ENCODE results near the gene LRFN4. TPM values are rescaled to one million over a fixed set of nuclear protein-coding genes. Genes with fewer than 3 reads are reported as not detected.

Gene LRFN4
- total RNA-seq, 4 donors from 2014 or later = 5.5 to 14.1 (median 10.3) TPM

DNA sequence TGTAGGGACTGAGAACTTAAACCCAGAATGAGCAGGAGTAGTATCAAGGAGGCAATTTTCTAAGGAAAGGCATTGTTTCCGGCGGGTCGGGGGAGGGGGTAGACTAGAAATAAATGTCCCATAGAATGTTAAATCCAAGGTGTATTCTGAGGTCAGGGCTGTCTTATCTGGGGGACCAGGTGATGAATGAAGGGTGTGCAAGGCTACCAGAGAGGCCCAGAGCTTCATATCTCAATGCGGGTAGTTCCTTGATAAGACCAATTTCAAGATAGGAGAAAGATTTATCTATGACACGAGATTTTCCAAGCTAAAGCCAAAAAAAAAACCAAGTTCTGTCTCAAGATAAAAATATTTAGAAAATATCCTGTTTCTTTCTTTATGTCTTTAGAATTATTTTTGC lies 21.9 kb upstream of the LRFN4 start:
- H3K4me3 ChIP-seq (ENCODE audit: low read depth, poor library complexity, severe bottlenecking) = no peak overlapping the region
- intact Hi-C loops (cut with DNase I; ENCODE audit: low total_unique reads) = loop anchor here (5.0 to 10.0 kb wide), 2 partner anchors 143 to 420 kb away; no protein-coding TSS in a partner anchor
- DNase-seq (ENCODE audit: low spot score in 2 of 2) = no peak
- WGBS, 2 donors = 74 to 77% methylated on average over 5 of the region's 5 CpGs
- TF ChIP-seq, protein P1, sequence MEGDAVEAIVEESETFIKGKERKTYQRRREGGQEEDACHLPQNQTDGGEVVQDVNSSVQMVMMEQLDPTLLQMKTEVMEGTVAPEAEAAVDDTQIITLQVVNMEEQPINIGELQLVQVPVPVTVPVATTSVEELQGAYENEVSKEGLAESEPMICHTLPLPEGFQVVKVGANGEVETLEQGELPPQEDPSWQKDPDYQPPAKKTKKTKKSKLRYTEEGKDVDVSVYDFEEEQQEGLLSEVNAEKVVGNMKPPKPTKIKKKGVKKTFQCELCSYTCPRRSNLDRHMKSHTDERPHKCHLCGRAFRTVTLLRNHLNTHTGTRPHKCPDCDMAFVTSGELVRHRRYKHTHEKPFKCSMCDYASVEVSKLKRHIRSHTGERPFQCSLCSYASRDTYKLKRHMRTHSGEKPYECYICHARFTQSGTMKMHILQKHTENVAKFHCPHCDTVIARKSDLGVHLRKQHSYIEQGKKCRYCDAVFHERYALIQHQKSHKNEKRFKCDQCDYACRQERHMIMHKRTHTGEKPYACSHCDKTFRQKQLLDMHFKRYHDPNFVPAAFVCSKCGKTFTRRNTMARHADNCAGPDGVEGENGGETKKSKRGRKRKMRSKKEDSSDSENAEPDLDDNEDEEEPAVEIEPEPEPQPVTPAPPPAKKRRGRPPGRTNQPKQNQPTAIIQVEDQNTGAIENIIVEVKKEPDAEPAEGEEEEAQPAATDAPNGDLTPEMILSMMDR (IDR thresholded peaks at IDR 0.05) = no peak
- no peak for TF ChIP-seq POLR2A (IDR thresholded peaks at IDR 0.05)

DNA sequence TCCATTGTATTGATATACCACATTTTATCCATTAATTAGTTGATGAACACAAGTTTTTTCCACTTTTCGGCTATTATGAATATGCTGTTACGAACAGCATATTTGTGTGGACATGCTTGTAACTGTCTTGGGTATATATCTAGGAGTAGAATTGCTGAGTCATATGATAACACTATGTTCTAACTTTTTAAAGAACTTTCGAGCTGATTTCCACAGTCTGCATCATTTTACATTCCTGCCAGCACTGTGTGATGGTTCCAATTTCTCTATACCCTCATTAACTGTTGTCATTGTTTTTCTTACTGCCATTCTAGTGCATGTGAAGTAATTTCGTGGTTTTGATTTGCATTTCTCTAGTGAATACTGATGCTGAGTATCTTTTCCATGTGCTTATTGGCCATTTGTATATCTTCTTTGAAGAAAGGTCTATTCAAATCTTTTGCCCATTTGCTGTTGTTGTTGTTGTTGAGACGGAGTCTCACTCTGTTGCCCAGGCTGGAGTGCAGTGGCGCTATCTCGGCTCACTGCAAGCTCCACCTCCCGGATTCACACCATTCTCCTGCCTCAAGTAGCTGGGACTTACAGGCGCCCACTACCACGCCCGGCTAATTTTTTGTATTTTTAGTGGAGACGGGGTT lies 21.0 kb upstream of the LRFN4 start:
- DNase-seq (ENCODE audit: low spot score in 2 of 2) = no peak
- TF ChIP-seq POLR2A (IDR thresholded peaks at IDR 0.05) = no peak
- TF ChIP-seq, protein P1 (IDR thresholded peaks at IDR 0.05) = no peak
- WGBS, 2 donors = 79 to 86% methylated on average over 12 of the region's 12 CpGs
- intact Hi-C loops (cut with DNase I; ENCODE audit: low total_unique reads) = loop anchor here (5.0 to 10.0 kb wide), 2 partner anchors 144 to 421 kb away; no protein-coding TSS in a partner anchor
- no peak overlapping the region for H3K4me3 ChIP-seq (ENCODE audit: low read depth, poor library complexity, severe bottlenecking)

DNA sequence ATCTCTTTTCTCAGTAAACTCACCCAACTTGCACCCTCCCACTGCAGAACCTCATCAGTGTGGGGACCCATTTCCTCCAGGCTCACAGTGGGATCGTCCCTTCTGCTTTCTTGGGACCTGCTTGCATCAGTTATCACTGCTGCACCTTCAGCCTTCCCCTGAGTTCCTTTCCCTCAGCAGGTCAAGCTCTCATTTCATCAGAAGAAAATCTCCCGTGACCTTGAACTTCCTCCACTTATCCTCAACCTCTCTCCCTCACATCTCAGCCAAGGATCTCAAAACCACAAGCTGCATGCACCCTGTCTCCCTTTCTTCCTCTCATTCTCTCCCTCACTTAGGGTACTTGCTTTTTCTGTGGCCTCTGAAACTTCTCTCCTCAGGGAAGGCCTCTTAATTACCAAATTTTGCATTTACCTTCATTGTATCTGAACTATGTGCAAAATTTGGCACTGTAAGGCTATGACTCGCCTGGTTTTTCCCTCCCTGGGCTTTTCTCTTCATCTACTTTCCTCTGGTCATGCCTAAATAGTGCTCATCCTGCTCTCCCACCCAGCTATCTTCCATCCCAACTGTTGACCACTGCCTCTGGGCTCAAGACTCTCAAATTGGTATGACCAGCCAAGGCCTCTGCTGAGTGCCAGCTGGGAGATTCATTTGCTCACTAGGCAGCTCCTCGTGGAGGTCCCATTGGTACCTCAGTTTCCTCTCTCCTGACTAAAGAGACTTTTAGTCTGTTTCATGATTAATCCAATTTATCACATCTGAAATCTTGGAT lies 16.4 kb upstream of the LRFN4 start:
- WGBS, 2 donors = 77 to 79% methylated on average over 4 of the region's 4 CpGs
- intact Hi-C loops (cut with DNase I; ENCODE audit: low total_unique reads) = no loop called here
- no peak for DNase-seq (ENCODE audit: low spot score in 2 of 2)
- no peak overlapping the region for H3K4me3 ChIP-seq (ENCODE audit: low read depth, poor library complexity, severe bottlenecking)
- TF ChIP-seq, protein P1 (IDR thresholded peaks at IDR 0.05) = no peak
- TF ChIP-seq POLR2A (IDR thresholded peaks at IDR 0.05) = no peak

DNA sequence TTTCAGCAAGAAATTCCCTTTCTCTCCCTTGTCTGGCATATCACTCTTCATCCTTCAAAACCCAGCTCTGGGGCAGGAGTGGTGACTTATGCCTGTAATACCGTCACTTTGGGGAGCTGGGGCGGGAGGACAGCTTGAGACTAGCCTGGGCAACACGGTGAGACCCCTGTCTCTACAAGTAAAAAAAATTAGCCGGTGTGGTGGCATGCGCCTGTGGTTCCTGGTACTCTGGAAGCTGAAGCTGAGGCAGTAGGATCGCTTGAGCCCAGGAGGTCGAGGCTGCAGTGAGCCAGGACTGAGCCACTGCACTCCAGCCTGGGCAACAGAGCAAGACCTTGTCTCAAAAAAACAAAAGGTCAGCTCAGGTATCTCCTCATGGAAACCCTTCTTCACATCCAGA lies 15.0 kb upstream of the LRFN4 start:
- TF ChIP-seq, protein P1 (IDR thresholded peaks at IDR 0.05) = no peak
- no peak for TF ChIP-seq POLR2A (IDR thresholded peaks at IDR 0.05)
- WGBS, 2 donors = 78 to 87% methylated on average over 7 of the region's 7 CpGs
- no peak overlapping the region for H3K4me3 ChIP-seq (ENCODE audit: low read depth, poor library complexity, severe bottlenecking)
- peak in 1 of 2 donors; percentile 77 for DNase-seq (ENCODE audit: low spot score in 2 of 2)
- intact Hi-C loops (cut with DNase I; ENCODE audit: low total_unique reads) = no loop called here

DNA sequence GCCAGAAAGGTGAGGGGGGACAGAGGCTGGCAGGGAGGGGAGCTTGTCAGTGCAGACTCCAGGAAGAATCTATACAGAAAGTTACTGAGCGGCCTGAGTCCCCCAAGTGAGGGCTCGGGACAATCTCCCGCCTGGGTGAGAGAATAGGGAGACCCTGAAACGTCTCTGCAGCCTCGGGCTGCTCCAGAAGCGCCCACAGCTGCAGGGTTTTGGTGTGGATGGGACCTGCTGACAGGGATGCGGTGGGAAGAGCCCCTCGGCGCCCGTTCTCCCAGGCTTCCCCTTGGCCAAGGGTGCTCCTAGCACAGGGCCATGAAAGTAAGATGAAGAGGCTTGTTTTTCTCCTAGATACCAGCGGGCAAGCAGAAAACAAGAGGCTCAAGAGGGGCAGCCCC lies 14.4 kb upstream of the LRFN4 start:
- DNase-seq (ENCODE audit: low spot score in 2 of 2) = peak in 1 of 2 donors; percentile 78
- TF ChIP-seq, protein P1 (IDR thresholded peaks at IDR 0.05) = no peak
- no peak for TF ChIP-seq POLR2A (IDR thresholded peaks at IDR 0.05)
- intact Hi-C loops (cut with DNase I; ENCODE audit: low total_unique reads) = no loop called here
- 1% methylated on average over 11 of the region's 11 CpGs for WGBS, 2 donors
- peak overlapping the region; percentile 92 for H3K4me3 ChIP-seq (ENCODE audit: low read depth, poor library complexity, severe bottlenecking)

Data from lower leg skin (tissue), 4 donors.